SK-N-MC (cell line): ENCODE results near the gene RALGPS1.

Experiments
- EZH2 ChIP-seq: fragments of 200-600 bp; sonication (generic); IDR thresholded peaks from one replicate; pipeline ENCODE4 v1.6.1; 2017; ENCODE audit warnings: antibody characterized with exemption
- FOXP2 ChIP-seq: optimal IDR thresholded peaks from 2 replicates; pipeline ENCODE3; 2011; ENCODE audit warnings: mild to moderate bottlenecking, moderate library complexity; ENCODE audit not compliant: insufficient read depth; ENCODE audit errors: extremely low read length, control extremely low read depth
- POLR2AphosphoS5 ChIP-seq: IDR thresholded peaks from 2 replicates; pipeline ENCODE4 v1.6.1; 2012; ENCODE audit warnings: mild to moderate bottlenecking, low read depth, low read length, borderline replicate concordance

DNA sequence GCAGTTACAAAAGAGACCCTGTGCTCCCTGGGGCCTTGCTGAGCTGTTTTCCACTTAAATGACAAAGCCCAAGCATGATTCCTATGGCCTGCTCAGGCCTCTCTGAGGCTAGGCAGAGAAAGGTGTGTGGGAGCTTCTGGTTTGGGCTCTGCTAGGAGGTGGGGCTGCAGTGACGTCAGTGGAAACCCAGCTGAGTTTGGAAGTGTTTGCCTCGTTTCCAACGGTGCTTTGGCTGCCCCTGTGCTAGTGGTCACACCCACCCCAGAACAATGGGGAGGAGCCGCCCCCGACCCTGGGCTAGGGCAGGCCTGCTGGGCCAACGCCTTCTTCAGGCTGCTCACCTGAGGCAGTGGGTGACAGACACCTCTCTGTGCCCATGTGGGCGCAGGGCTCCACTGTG is 197.5 kb downstream of the RALGPS1 start:
- TF ChIP-seq POLR2AphosphoS5 (no peak), EZH2 (no peak), FOXP2 (no peak)
